GM18867 (cell line): ENCODE results near the gene CNOT4.
A peak's percentile ranks its signal among the peaks of the same experiment; 100 is the strongest.
"Not testable (repeated sequence)": the region's sequence is repeated elsewhere in the genome, so short reads cannot be mapped to it uniquely, and the experiment has no call there.

Experiments used
- ATAC-seq: cut with Tn5 transposase; IDR thresholded peaks from one replicate; pipeline ENCODE4 v1.9.1; 2021; ENCODE audit warnings: mild to moderate bottlenecking, moderate library complexity; ENCODE audit not compliant: unreplicated experiment

The CNOT4 gene

GRCh38 chr7:135368416-135369186, 141.3 kb downstream of the CNOT4 start:
- ATAC-seq = no peak

GRCh38 chr7:135366843-135367508, 142.9 kb downstream of the CNOT4 start:
- no peak for ATAC-seq

- no peak for ATAC-seq
Measured at GRCh38 chr7:135365721-135366120, 144.2 kb downstream of the CNOT4 start.

GRCh38 chr7:135364206-135364605, 145.7 kb downstream of the CNOT4 start:
- ATAC-seq = no peak

- ATAC-seq = no peak
Measured at GRCh38 chr7:135362871-135363270, 147.0 kb downstream of the CNOT4 start.

GRCh38 chr7:135361788-135362187, 148.1 kb downstream of the CNOT4 start:
- ATAC-seq = no peak

- no peak for ATAC-seq
Measured at GRCh38 chr7:135359615-135360014, 150.3 kb downstream of the CNOT4 start.

GRCh38 chr7:135355377-135356048, 154.4 kb downstream of the CNOT4 start:
- ATAC-seq = no peak

GRCh38 chr7:135353832-135354231, 156.1 kb downstream of the CNOT4 start:
- ATAC-seq = no peak

- ATAC-seq = no peak
Measured at GRCh38 chr7:135352285-135352684, 157.6 kb downstream of the CNOT4 start.

- ATAC-seq = not testable (repeated sequence)
Measured at GRCh38 chr7:135351070-135351469, 158.8 kb downstream of the CNOT4 start.

GRCh38 chr7:135349746-135350145, 160.2 kb downstream of the CNOT4 start:
- ATAC-seq = no peak

GRCh38 chr7:135348493-135348892, 161.4 kb downstream of the CNOT4 start:
- no peak for ATAC-seq

- no peak for ATAC-seq
Measured at GRCh38 chr7:135343361-135343760, 166.5 kb downstream of the CNOT4 start.

GRCh38 chr7:135342887-135343286, 167.0 kb downstream of the CNOT4 start:
- ATAC-seq = no peak

GRCh38 chr7:135341049-135341448, 168.9 kb downstream of the CNOT4 start:
- no peak for ATAC-seq

GRCh38 chr7:135337977-135338550, 171.8 kb downstream of the CNOT4 start:
- ATAC-seq = no peak

- no peak for ATAC-seq
Measured at GRCh38 chr7:135337506-135337905, 172.4 kb downstream of the CNOT4 start.

GRCh38 chr7:135335628-135336139, 174.2 kb downstream of the CNOT4 start:
- peak; percentile 63 for ATAC-seq

- no peak for ATAC-seq
Measured at GRCh38 chr7:135334830-135335543, 174.9 kb downstream of the CNOT4 start.

- no peak for ATAC-seq
Measured at GRCh38 chr7:135333946-135334345, 176.0 kb downstream of the CNOT4 start.
